DND-41 (cell line): Measurements from ENCODE around the gene SLC5A6.

Experiments
- ATAC-seq: fragments of 200-7000 bp; cut with Tn5 transposase; 3 replicates; pipeline ENCODE4 v1.9.1; 2021; ENCODE audit warnings: low read depth; ENCODE audit not compliant: insufficient read depth
- DNase-seq: peaks from one replicate; pipeline ENCODE4 v3.0.0-alpha.2; 2020
- H2AFZ ChIP-seq: 2 replicates; pipeline ENCODE4 v1.6.0; 2012; ENCODE audit warnings: low read depth, low read length
- H3K27ac ChIP-seq: 2 replicates; pipeline ENCODE4 v1.5.1; 2012; ENCODE audit warnings: low read length, inconsistent platforms
- H3K27me3 ChIP-seq: fragments of 200-600 bp; sonication (generic); 2 replicates; pipeline ENCODE4 v1.6.0; 2012; ENCODE audit warnings: low read length, mild to moderate bottlenecking, inconsistent platforms; ENCODE audit not compliant: insufficient read depth, poor library complexity
- H3K36me3 ChIP-seq: 2 replicates; pipeline ENCODE4 v1.5.1; 2012; ENCODE audit warnings: low read length, inconsistent platforms; ENCODE audit not compliant: insufficient read depth
- H3K4me1 ChIP-seq: 2 replicates; pipeline ENCODE4 v1.5.1; 2012; ENCODE audit warnings: mild to moderate bottlenecking, low read length; ENCODE audit not compliant: insufficient read depth
- H3K4me2 ChIP-seq: 2 replicates; pipeline ENCODE4 v1.6.0; 2012; ENCODE audit warnings: mild to moderate bottlenecking, moderate library complexity, low read length, inconsistent platforms; ENCODE audit not compliant: insufficient read depth
- H3K4me3 ChIP-seq, 2 experiments: fragments of 200-600 bp in 1 of 2; shearing (Covaris generic) in 1 of 2; 2 replicates each; pipeline ENCODE4 v1.5.1; 2012 to 2016; ENCODE audit warnings: inconsistent platforms in 2 of 2, low read length in 2 of 2, mild to moderate bottlenecking in 2 of 2, low read depth in 1 of 2, moderate library complexity in 1 of 2
- H3K79me2 ChIP-seq: 2 replicates; pipeline ENCODE4 v1.6.0; 2012; ENCODE audit warnings: low read length, inconsistent platforms; ENCODE audit not compliant: insufficient read depth
- H3K9ac ChIP-seq: 2 replicates; pipeline ENCODE4 v1.6.0; 2012; ENCODE audit warnings: low read depth, mild to moderate bottlenecking, inconsistent platforms, low read length, moderate library complexity
- H3K9me3 ChIP-seq: 2 replicates; pipeline ENCODE4 v1.5.1; 2012; ENCODE audit warnings: low read length, moderate library complexity, mild to moderate bottlenecking, inconsistent platforms; ENCODE audit not compliant: insufficient read depth, severe bottlenecking
- H4K20me1 ChIP-seq: 2 replicates; pipeline ENCODE4 v1.6.0; 2012; ENCODE audit warnings: low read length; ENCODE audit not compliant: insufficient read depth
- CTCF ChIP-seq: IDR thresholded peaks from 2 replicates; pipeline ENCODE4 v1.5.1; 2012; ENCODE audit warnings: borderline replicate concordance, low read length, moderate library complexity, mild to moderate bottlenecking; ENCODE audit not compliant: poor library complexity, severe bottlenecking; ENCODE audit errors: extremely low read depth
- EZH2 ChIP-seq: IDR thresholded peaks from 3 replicates; pipeline ENCODE4 v1.6.1; 2012; ENCODE audit warnings: borderline replicate concordance, low read depth, mild to moderate bottlenecking, moderate library complexity, low read length, inconsistent platforms; ENCODE audit not compliant: severe bottlenecking

The SLC5A6 gene

DNA sequence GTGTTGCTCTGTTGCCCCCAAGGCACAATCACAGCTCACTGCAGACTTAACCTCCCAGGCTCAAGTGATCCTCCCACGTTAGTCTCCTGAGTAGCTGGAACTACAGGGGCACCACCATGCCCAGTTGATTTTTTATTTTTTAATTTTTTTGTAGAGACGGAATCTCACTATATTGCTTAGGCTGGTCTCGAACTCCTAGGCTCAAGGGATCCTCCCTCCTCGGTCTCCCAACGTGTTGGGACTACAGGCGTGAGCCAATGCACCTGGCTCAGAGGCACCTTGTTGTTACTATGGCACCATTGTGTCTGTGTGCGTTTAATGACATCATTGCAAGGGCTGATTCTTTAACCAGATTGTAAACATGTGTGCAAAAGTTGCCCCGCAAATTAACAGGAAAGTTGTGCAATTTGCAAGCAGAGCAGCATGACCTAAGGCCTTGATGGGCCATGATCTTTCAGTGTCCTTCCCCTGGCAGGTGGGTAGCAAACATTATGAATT lies 40.7 kb downstream of the SLC5A6 start:
- Histone ChIP-seq H3K27me3 (peaks cover 26% of the 10 kb centered on the region), H3K9ac (no peak overlapping the region), H3K4me1 (peaks cover 4% of the 10 kb centered on the region), H3K4me2 (no peak overlapping the region), H3K4me3 (no peak overlapping the region), H3K79me2 (no peaks in the 10 kb centered on the region), H2AFZ (no peak overlapping the region), H3K27ac (no peak overlapping the region), H3K36me3 (no peaks in the 10 kb centered on the region), H3K9me3 (no peaks in the 10 kb centered on the region), H4K20me1 (no peaks in the 10 kb centered on the region)
- TF ChIP-seq EZH2 = no peak
- TF ChIP-seq CTCF = no peak
- DNase-seq (no peak), ATAC-seq (no peak)

DNA sequence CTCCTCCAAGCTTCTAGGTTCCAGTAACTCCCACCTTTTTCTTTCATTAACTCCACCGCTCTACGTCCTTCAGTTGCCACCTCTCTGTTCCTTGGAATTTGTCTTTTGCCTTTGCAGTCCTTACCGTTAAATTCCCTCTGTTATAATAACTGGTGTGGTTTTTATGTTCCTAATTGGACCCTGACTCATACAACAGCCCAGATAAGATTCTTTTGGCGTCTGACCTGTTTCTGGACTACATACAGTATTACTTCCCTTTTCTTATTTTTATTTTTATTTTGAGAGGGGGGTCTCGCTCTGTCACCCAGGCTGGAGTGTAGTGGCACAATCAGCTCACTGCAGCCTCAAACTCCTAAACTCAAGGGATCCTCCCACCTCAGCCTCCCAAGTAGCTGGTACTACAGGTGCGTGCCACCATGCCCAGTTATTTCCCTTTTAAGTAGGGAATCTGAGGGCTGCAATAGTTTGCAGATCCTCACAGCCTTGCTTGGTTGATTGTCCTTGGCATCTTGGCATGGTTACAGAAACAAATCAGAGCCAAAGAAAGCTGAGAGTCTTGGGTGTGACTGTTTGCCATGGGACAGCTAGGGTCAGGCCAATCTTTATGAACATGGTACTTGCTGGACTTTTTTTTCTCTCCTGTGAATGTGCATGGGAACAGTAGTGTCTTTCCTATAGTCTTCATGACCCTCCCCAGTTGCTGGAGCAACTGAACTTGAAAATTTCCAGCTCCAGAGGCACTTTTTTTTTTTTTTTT lies 41.3 kb downstream of the SLC5A6 start:
- H2AFZ ChIP-seq = peak overlapping the region; percentile 42; the same call in 1 of the 2 replicates
- H3K79me2 ChIP-seq = no peaks in the 10 kb centered on the region
- peak overlapping the region; percentile 58; the same call in 1 of the 2 replicates for H3K4me2 ChIP-seq
- TF ChIP-seq EZH2 (no peak), CTCF (no peak)
- no peaks in the 10 kb centered on the region for H3K36me3 ChIP-seq
- H3K27me3 ChIP-seq = peaks cover 26% of the 10 kb centered on the region
- no peaks in the 10 kb centered on the region for H3K9me3 ChIP-seq
- no peak overlapping the region for H3K4me3 ChIP-seq
- no peak for DNase-seq
- H3K9ac ChIP-seq = no peak overlapping the region
- peaks cover 4% of the 10 kb centered on the region for H3K4me1 ChIP-seq
- no peak overlapping the region for H3K27ac ChIP-seq
- H4K20me1 ChIP-seq = no peaks in the 10 kb centered on the region
- ATAC-seq = no peak

- no peak overlapping the region for H3K4me2 ChIP-seq
- no peak overlapping the region for H3K9ac ChIP-seq
- TF ChIP-seq EZH2 (no peak), CTCF (no peak)
- no peaks in the 10 kb centered on the region for H3K36me3 ChIP-seq
- H3K4me3 ChIP-seq = no peak overlapping the region
- no peak for DNase-seq
- no peaks in the 10 kb centered on the region for H3K79me2 ChIP-seq
- ATAC-seq = no peak
- no peaks in the 10 kb centered on the region for H4K20me1 ChIP-seq
- H3K9me3 ChIP-seq = no peaks in the 10 kb centered on the region
- H3K4me1 ChIP-seq = peaks cover 3% of the 10 kb centered on the region
- H3K27ac ChIP-seq = no peak overlapping the region
- no peak overlapping the region for H2AFZ ChIP-seq
- H3K27me3 ChIP-seq = peaks cover 3% of the 10 kb centered on the region
Measured at GRCh38 chr2:27164960-27165763, 46.9 kb downstream of the SLC5A6 start.
